Endothelial cell of umbilical vein (primary cell): Measurements from ENCODE around the gene FAM47A. TPM values are rescaled to one million over a fixed set of nuclear protein-coding genes. Genes with fewer than 3 reads are reported as not detected.

Source experiments
- BruUV-seq: library from RNA; stranded (reverse); fragments of 400-500 nt; replicated peaks from 2 replicates; lab custom pipeline; 2021; lab: Mats Ljungman, UMichigan
- CTCF ChIA-PET: fragments of 300-600, 350-600 bp; sonication (Branson Sonifier 250); formaldehyde crosslinking; loops from one replicate; lab custom pipeline; 2021; ENCODE audit warnings: antibody characterized with exemption, inconsistent platforms; lab: Charles Lee
- POLR2A ChIA-PET: fragments of 300-600, 350-600 bp; sonication (Branson Sonifier 250); formaldehyde crosslinking; loops from one replicate; lab custom pipeline; 2021; ENCODE audit warnings: antibody characterized with exemption, inconsistent platforms; lab: Charles Lee
- DNase-seq: peaks from one replicate; pipeline ENCODE4 v3.0.0-alpha.2; 2011; ENCODE audit warnings: low read depth, low spot score
- FAIRE-seq: peaks from 2 replicates; lab custom pipeline; 2011; peaks lifted over from hg19 to GRCh38; lab: Jason Lieb, UNC
- H2AFZ ChIP-seq: 2 replicates; pipeline ENCODE4 v1.6.0; 2012; ENCODE audit warnings: low read depth, low read length, control low read depth, inconsistent platforms
- H3K27ac ChIP-seq: 2 replicates; pipeline ENCODE4 v1.5.1; 2011; ENCODE audit warnings: low read depth, mild to moderate bottlenecking, control low read depth, low read length, moderate library complexity; ENCODE audit not compliant: insufficient read depth
- H3K27me3 ChIP-seq, 2 experiments: 2 replicates each; pipeline versions ENCODE4 v1.6.0 to v1.6.1; 2011; ENCODE audit warnings: low read length in 2 of 2, mixed read lengths in 1 of 2; ENCODE audit not compliant: control insufficient read depth in 2 of 2, insufficient read depth in 2 of 2
- H3K36me3 ChIP-seq, 2 experiments: 2 replicates in 1 of 2; 3 replicates in 1 of 2; pipeline ENCODE4 v1.5.1; 2011; ENCODE audit warnings: low read length in 2 of 2, mild to moderate bottlenecking in 1 of 2, moderate library complexity in 1 of 2; ENCODE audit not compliant: control insufficient read depth in 2 of 2, insufficient read depth in 2 of 2; ENCODE audit errors: extremely low read depth in 1 of 2
- H3K4me1 ChIP-seq: 3 replicates; pipeline ENCODE4 v1.5.1; 2011; ENCODE audit warnings: mild to moderate bottlenecking, low read length; ENCODE audit not compliant: control insufficient read depth, insufficient read depth; ENCODE audit errors: extremely low read depth
- H3K4me2 ChIP-seq: 2 replicates; pipeline ENCODE4 v1.6.1; 2011; ENCODE audit warnings: low read length, control low read depth, mixed read lengths; ENCODE audit not compliant: insufficient read depth
- H3K4me3 ChIP-seq, 3 experiments: fragments of 200-600 bp in 1 of 3; sonication (generic), shearing (Covaris generic) in 1 of 3; replicated peaks in 1 of 3; 2 replicates each; pipeline ENCODE4 v1.5.1; 2011 to 2016; ENCODE audit warnings: control low read depth in 3 of 3, low read length in 3 of 3, mild to moderate bottlenecking in 2 of 3, inconsistent platforms in 1 of 3, low read depth in 1 of 3, moderate library complexity in 1 of 3; ENCODE audit not compliant: insufficient read depth in 1 of 3
- H3K79me2 ChIP-seq: 2 replicates; pipeline ENCODE4 v1.6.0; 2012; ENCODE audit warnings: low read length, inconsistent platforms; ENCODE audit not compliant: control insufficient read depth, insufficient read depth
- H3K9ac ChIP-seq: replicated peaks from 2 replicates; pipeline ENCODE3; 2011; ENCODE audit warnings: low read length, control low read depth; ENCODE audit not compliant: insufficient read depth; ENCODE audit errors: extremely low read depth
- H3K9me1 ChIP-seq: replicated peaks from 3 replicates; pipeline ENCODE4 v1.6.0; 2011; ENCODE audit warnings: mild to moderate bottlenecking, low read length; ENCODE audit not compliant: control insufficient read depth, insufficient read depth; ENCODE audit errors: extremely low read depth
- H3K9me3 ChIP-seq: replicated peaks from 2 replicates; pipeline ENCODE4 v1.5.1; 2012; ENCODE audit warnings: low read length, inconsistent platforms; ENCODE audit not compliant: control insufficient read depth, insufficient read depth
- H4K20me1 ChIP-seq: replicated peaks from 2 replicates; pipeline ENCODE3; 2011; ENCODE audit warnings: mild to moderate bottlenecking, low read length; ENCODE audit not compliant: control insufficient read depth, insufficient read depth; ENCODE audit errors: extremely low read depth
- EZH2 ChIP-seq: IDR thresholded peaks from 2 replicates; pipeline ENCODE4 v1.6.1; 2012; ENCODE audit warnings: borderline replicate concordance, low read depth, mild to moderate bottlenecking, moderate library complexity, low read length, inconsistent platforms; ENCODE audit not compliant: severe bottlenecking
- FOS ChIP-seq: IDR thresholded peaks from 2 replicates; pipeline ENCODE4 v1.6.1; 2011; ENCODE audit warnings: mild to moderate bottlenecking, low read length, moderate library complexity, borderline replicate concordance; ENCODE audit not compliant: insufficient read depth
- GATA2 ChIP-seq: IDR thresholded peaks from 2 replicates; pipeline ENCODE4 v1.7.0; 2011; ENCODE audit warnings: low read depth, mild to moderate bottlenecking, moderate library complexity, mixed read lengths, low read length; ENCODE audit not compliant: insufficient read length, insufficient read depth
- JUN ChIP-seq: IDR thresholded peaks from 2 replicates; pipeline ENCODE4 v1.6.1; 2011; ENCODE audit warnings: borderline replicate concordance, low read depth; ENCODE audit not compliant: insufficient read length, insufficient read depth
- MYC ChIP-seq: IDR thresholded peaks from one replicate; pipeline ENCODE4 v1.6.1; 2011; ENCODE audit warnings: mild to moderate bottlenecking, low read depth, low read length
- POLR2A ChIP-seq: IDR thresholded peaks from 2 replicates; pipeline ENCODE4 v1.6.1; 2012; ENCODE audit warnings: low read depth, mild to moderate bottlenecking, control low read depth, low read length
- POLR2AphosphoS5 ChIP-seq: IDR thresholded peaks from 2 replicates; pipeline ENCODE4 v1.6.1; 2012; ENCODE audit warnings: low read depth, mild to moderate bottlenecking, control low read depth, low read length, moderate library complexity; ENCODE audit not compliant: insufficient read depth
- dilution Hi-C: fragments of 300-500 bp; cut with MboI; formaldehyde crosslinking; loops from one replicate; pipeline ENCODE4 v1.15.0; 2019; ENCODE audit warnings: low sequenced_read_pairs; ENCODE audit not compliant: extremely low pct_ligation_motif_present
- intact Hi-C: fragments of 100-400 bp; cut with micrococcal nuclease; formaldehyde crosslinking; loops from one replicate; pipeline ENCODE4 v1.10.0; 2022
- polyA plus RNA-seq, 4 experiments: library from polyadenylated mRNA; depleted of rRNA in 3 of 4; stranded (reverse) in 3 of 4; unstranded in 1 of 4; fragments of >200 nt; gene quantifications; 2 replicates each; pipeline versions ENCODE4 v1.2.1 to v1.2.3, GENCODE V29; 2011 to 2012; ENCODE audit warnings: missing spikeins in 1 of 4
- total RNA-seq: library from RNA; stranded (reverse); gene quantifications from 2 replicates; pipeline ENCODE4 v1.2.3, GENCODE V29; 2021
- TF ChIP-seq, protein P1 (sequence below): IDR thresholded peaks from 2 replicates; pipeline ENCODE4 v1.6.1; 2011; ENCODE audit not compliant: insufficient read depth, insufficient read length
- TF ChIP-seq, protein P2 (sequence below), 2 donors: IDR thresholded peaks; 1 replicate in 1 of 2; 2 replicates in 1 of 2; pipeline ENCODE4 v1.5.1; 2011; ENCODE audit warnings: low read length in 2 of 2, mild to moderate bottlenecking in 2 of 2, moderate library complexity in 2 of 2, control low read depth in 1 of 2, inconsistent platforms in 1 of 2, low read depth in 1 of 2; ENCODE audit not compliant: insufficient read depth in 1 of 2; ENCODE audit errors: extremely low read depth in 1 of 2

FAM47A gene
- total and polyA plus RNA-seq, 2 donors (not counting 3 experiments of a cell fraction or from before 2014, with no cell fraction given): not detected

DNA sequence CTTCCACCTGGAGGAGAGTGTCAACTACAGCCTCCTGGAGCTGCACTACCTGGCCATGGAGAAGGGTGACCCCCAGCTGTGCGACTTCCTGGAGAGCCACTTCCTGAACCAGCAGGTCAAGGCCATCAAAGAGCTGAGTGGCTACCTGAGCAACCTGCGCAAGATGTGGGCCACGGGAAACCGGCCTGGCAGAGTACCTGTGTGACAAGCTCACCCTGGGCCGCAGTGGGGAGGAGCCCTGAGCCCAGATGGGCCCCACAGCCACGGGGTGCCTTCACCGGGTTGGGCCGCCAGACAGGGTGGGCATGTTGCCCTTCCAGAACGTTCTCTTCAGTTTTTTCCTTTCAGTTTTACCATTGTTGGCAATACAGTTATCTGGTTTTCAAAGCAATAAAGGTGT, 15.2 kb upstream of the FAM47A start:
- Histone ChIP-seq H4K20me1 (no peaks in the 10 kb centered on the region), H2AFZ (no peak overlapping the region), H3K4me3 (no peak overlapping the region), H3K4me1 (no peaks in the 10 kb centered on the region), H3K27me3 (no peaks in the 10 kb centered on the region), H3K4me2 (no peak overlapping the region), H3K36me3 (no peaks in the 10 kb centered on the region), H3K27ac (no peak overlapping the region), H3K79me2 (no peaks in the 10 kb centered on the region), H3K9me1 (no peaks in the 10 kb centered on the region), H3K9me3 (no peaks in the 10 kb centered on the region), H3K9ac (no peak overlapping the region)
- BruUV-seq: no TSS peak
- FAIRE-seq (no peak), DNase-seq (no peak)
- dilution Hi-C loops (no loop called here), intact Hi-C loops (no loop called here)
- ChIA-PET CTCF (no interaction called here), POLR2A (no interaction called here)
- TF ChIP-seq EZH2 (no peak), POLR2AphosphoS5 (no peak), MYC (no peak), JUN (no peak), GATA2 (no peak), POLR2A (no peak), FOS (no peak)
- TF ChIP-seq, protein P1, sequence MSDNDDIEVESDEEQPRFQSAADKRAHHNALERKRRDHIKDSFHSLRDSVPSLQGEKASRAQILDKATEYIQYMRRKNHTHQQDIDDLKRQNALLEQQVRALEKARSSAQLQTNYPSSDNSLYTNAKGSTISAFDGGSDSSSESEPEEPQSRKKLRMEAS: no peak
- TF ChIP-seq, protein P2, sequence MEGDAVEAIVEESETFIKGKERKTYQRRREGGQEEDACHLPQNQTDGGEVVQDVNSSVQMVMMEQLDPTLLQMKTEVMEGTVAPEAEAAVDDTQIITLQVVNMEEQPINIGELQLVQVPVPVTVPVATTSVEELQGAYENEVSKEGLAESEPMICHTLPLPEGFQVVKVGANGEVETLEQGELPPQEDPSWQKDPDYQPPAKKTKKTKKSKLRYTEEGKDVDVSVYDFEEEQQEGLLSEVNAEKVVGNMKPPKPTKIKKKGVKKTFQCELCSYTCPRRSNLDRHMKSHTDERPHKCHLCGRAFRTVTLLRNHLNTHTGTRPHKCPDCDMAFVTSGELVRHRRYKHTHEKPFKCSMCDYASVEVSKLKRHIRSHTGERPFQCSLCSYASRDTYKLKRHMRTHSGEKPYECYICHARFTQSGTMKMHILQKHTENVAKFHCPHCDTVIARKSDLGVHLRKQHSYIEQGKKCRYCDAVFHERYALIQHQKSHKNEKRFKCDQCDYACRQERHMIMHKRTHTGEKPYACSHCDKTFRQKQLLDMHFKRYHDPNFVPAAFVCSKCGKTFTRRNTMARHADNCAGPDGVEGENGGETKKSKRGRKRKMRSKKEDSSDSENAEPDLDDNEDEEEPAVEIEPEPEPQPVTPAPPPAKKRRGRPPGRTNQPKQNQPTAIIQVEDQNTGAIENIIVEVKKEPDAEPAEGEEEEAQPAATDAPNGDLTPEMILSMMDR (IDR thresholded peaks at IDR 0.05; ENCODE audit: extremely low read depth in 1 of 2, insufficient read depth in 1 of 2, low read depth in 1 of 2, low read length in 2 of 2): no peak
